HCT116 (cell line): ENCODE measurements around the gene TMEM266. TPM values are rescaled to one million over a fixed set of nuclear protein-coding genes. Genes with fewer than 3 reads are reported as not detected.

ENCODE experiments used
- ATAC-seq: fragments of 200-7000 bp; cut with Tn5 transposase; 2 replicates; pipeline ENCODE4 v1.9.1; 2020; ENCODE audit warnings: mild to moderate bottlenecking, moderate library complexity
- BruUV-seq: library from RNA; stranded (reverse); fragments of 400-500 nt; replicated peaks from 2 replicates; lab custom pipeline; 2021; lab: Mats Ljungman, UMichigan
- CTCF ChIA-PET: fragments of 300-600 bp; sonication (Branson Sonifier 250); formaldehyde crosslinking; loops from one replicate; lab custom pipeline; 2021; ENCODE audit warnings: antibody characterized with exemption; lab: Charles Lee
- POLR2A ChIA-PET: fragments of 300-600, 350-600 bp; sonication (Branson Sonifier 250); formaldehyde crosslinking; loops from one replicate; lab custom pipeline; 2021; ENCODE audit warnings: antibody characterized with exemption; lab: Charles Lee
- RAD21 ChIA-PET, 2 experiments: fragments of 300-600 bp; sonication (Branson Sonifier 250); formaldehyde crosslinking; loops; one replicate each; lab custom pipeline; 2023; ENCODE audit warnings: low total read pairs in 2 of 2; ENCODE audit not compliant: uncharacterized antibody in 2 of 2, unreplicated experiment in 2 of 2, low non-redundant PET in 1 of 2; lab: Charles Lee
- DNase-seq: peaks from one replicate; pipeline ENCODE4 v3.0.0-alpha.2; 2010; ENCODE audit warnings: low read depth, low spot score
- H2AFZ ChIP-seq: fragments of 200-600 bp; shearing (Covaris generic), sonication (generic); 2 replicates; pipeline ENCODE4 v1.6.1; 2017; ENCODE audit warnings: low read depth, mixed run types, mixed read lengths, antibody characterized with exemption, low read length; ENCODE audit not compliant: poor library complexity, severe bottlenecking
- H3K27ac ChIP-seq: 2 replicates; pipeline ENCODE4 v1.5.1; 2012; ENCODE audit warnings: low read depth, low read length
- H3K27me3 ChIP-seq: fragments of 200-600 bp; sonication (generic); 2 replicates; pipeline ENCODE4 v1.6.1; 2016; ENCODE audit warnings: mixed run types, low read length, mixed read lengths; ENCODE audit not compliant: insufficient read depth
- H3K36me3 ChIP-seq, 2 experiments: fragments of 200-500 bp in 1 of 2; fragments of 200-600 bp in 1 of 2; sonication (Bioruptor generic) in 1 of 2; sonication (generic) in 1 of 2; 2 replicates each; pipeline versions ENCODE4 v1.5.1 to v1.6.1; 2014 to 2016; ENCODE audit warnings: low read length in 2 of 2, inconsistent platforms in 1 of 2, mixed read lengths in 1 of 2, mixed run types in 1 of 2; ENCODE audit not compliant: insufficient read depth in 2 of 2, control insufficient read depth in 1 of 2
- H3K4me1 ChIP-seq, 2 experiments: fragments of 200-600 bp in 1 of 2; sonication (generic) in 1 of 2; 2 replicates each; pipeline versions ENCODE4 v1.5.1 to v1.6.1; 2012 to 2017; ENCODE audit warnings: low read length in 2 of 2, inconsistent platforms in 1 of 2, mild to moderate bottlenecking in 1 of 2, mixed read lengths in 1 of 2, mixed run types in 1 of 2, moderate library complexity in 1 of 2; ENCODE audit not compliant: insufficient read depth in 2 of 2, control insufficient read depth in 1 of 2
- H3K4me2 ChIP-seq: fragments of 200-600 bp; sonication (generic); 2 replicates; pipeline ENCODE4 v1.6.1; 2017; ENCODE audit warnings: mixed run types, low read length, mixed read lengths
- H3K4me3 ChIP-seq, 2 experiments: fragments of 200-600 bp in 1 of 2; sonication (generic) in 1 of 2; replicated peaks in 1 of 2; 2 replicates each; pipeline ENCODE4 v1.5.1; 2011 to 2016; ENCODE audit warnings: low read length in 2 of 2, control low read depth in 1 of 2, low read depth in 1 of 2, mild to moderate bottlenecking in 1 of 2, mixed read lengths in 1 of 2, mixed run types in 1 of 2
- H3K79me2 ChIP-seq: fragments of 200-600 bp; sonication (generic); 2 replicates; pipeline ENCODE4 v1.6.1; 2017; ENCODE audit warnings: mild to moderate bottlenecking, mixed run types, low read length, moderate library complexity, mixed read lengths; ENCODE audit not compliant: insufficient read depth
- H3K9ac ChIP-seq: fragments of 200-600 bp; sonication (generic); 2 replicates; pipeline ENCODE4 v1.6.1; 2016; ENCODE audit warnings: low read length, mixed read lengths
- H3K9me2 ChIP-seq: fragments of 200-600 bp; sonication (generic), shearing (Covaris generic); 2 replicates; pipeline ENCODE4 v1.6.1; 2017; ENCODE audit warnings: mixed run types, mild to moderate bottlenecking, moderate library complexity; ENCODE audit not compliant: insufficient read depth
- H3K9me3 ChIP-seq, 2 experiments: fragments of 200-500 bp in 1 of 2; fragments of 200-600 bp in 1 of 2; sonication (Bioruptor generic) in 1 of 2; sonication (generic) in 1 of 2; 2 replicates each; pipeline ENCODE4 v1.6.1; 2014 to 2017; ENCODE audit warnings: low read length in 2 of 2, mixed read lengths in 2 of 2, inconsistent platforms in 1 of 2, low read depth in 1 of 2, mild to moderate bottlenecking in 1 of 2, mixed run types in 1 of 2, moderate library complexity in 1 of 2; ENCODE audit not compliant: control insufficient read depth in 1 of 2, insufficient read depth in 1 of 2
- H4K20me1 ChIP-seq: fragments of 200-600 bp; sonication (generic), shearing (Covaris generic); 2 replicates; pipeline ENCODE4 v1.6.1; 2017; ENCODE audit warnings: mixed run types, mild to moderate bottlenecking, moderate library complexity; ENCODE audit not compliant: insufficient read depth
- CEBPB ChIP-seq: IDR thresholded peaks from 2 replicates; pipeline ENCODE4 v1.6.1; 2012; ENCODE audit warnings: low read depth
- ELF1 ChIP-seq: IDR thresholded peaks from 2 replicates; pipeline ENCODE4 v1.6.1; 2012; ENCODE audit warnings: low read depth, borderline replicate concordance
- FOSL1 ChIP-seq: IDR thresholded peaks from 2 replicates; pipeline ENCODE4 v1.6.1; 2012; ENCODE audit warnings: low read depth
- MAX ChIP-seq: IDR thresholded peaks from 2 replicates; pipeline ENCODE4 v1.6.1; 2012
- POLR2AphosphoS5 ChIP-seq: IDR thresholded peaks from 2 replicates; pipeline ENCODE4 v1.6.1; 2011; ENCODE audit warnings: mild to moderate bottlenecking, low read depth, low read length, moderate library complexity
- SRF ChIP-seq: IDR thresholded peaks from 2 replicates; pipeline ENCODE4 v1.6.1; 2012; ENCODE audit warnings: low read depth
- TCF7L2 ChIP-seq: IDR thresholded peaks from 2 replicates; pipeline ENCODE4 v1.7.0; 2011; ENCODE audit warnings: borderline replicate concordance, inconsistent platforms; ENCODE audit not compliant: insufficient read depth, insufficient read length; ENCODE audit errors: extremely low read depth
- ZFX ChIP-seq: fragments of 450-650 bp; IDR thresholded peaks from 2 replicates; pipeline ENCODE4 v1.6.1; 2017
- intact Hi-C: fragments of 100-400 bp; cut with micrococcal nuclease; formaldehyde crosslinking; loops from 2 replicates; pipeline ENCODE4 v1.10.0; 2022
- total RNA-seq: library from RNA; stranded (reverse); gene quantifications from one replicate; pipeline ENCODE4 v1.2.1, GENCODE V29; 2021; ENCODE audit not compliant: unreplicated experiment
- TF ChIP-seq, protein P1 (sequence below): IDR thresholded peaks from 2 replicates; pipeline ENCODE4 v1.6.1; 2011; ENCODE audit warnings: mild to moderate bottlenecking, low read length, moderate library complexity; ENCODE audit not compliant: insufficient replicate concordance; ENCODE audit errors: extremely low read depth

TMEM266 gene
- total RNA-seq, 1 experiment from 2014 or later: 0.91 TPM

DNA sequence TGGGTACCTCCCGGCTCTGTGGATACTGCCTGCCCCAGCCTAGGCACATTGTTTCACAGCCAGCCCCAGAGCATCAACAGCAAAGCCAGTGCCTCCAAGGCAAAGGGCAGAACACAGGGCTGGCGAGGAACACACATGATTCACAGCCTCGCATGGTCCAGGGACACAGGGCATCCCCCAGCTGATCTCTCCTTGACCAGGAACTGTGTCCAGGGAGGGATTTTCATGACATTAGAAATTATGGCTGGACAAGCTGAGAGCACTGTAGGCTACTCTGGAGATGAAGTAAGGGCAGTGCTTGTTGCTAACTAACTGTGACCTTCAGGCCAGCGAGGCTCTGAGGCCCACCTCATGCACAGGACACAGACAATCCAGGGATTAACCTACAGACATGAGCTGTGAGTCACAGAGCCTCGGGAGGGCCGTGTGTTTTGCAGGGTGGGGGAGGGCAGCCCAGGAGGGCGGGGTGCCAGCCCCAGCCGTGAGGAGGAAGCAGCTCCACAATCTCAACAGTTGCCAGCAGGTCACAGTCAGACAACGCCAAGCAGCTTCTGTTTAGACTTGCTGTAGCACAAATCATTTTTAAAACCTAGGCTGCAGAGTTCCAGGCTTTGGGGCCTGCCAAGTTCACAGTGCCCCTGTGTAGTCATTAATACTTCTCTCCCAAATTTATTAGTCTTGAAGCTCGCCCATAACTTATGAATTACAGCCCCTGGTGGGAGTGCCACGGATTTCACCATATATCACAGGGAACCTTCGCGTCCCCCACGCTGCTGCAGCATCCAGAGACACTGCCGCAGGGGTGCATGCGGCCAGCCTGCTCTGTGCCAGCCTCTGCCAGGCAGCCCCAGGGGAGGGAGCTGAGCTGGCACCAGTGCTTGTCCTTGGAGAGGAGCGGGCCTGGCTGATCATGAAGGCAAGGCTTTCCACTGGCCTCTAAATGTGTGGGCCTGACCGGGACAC is 136.8 kb downstream of the TMEM266 start:
- RAD21 ChIA-PET: interaction anchor here in 1 of 2 experiments (0.6 kb wide), 1 partner anchor 108 kb away, joined by 4 read pairs; no protein-coding TSS in a partner anchor
- peak overlapping the region in 1 of 2 experiments; percentile 29; a peak in 2 of 4 replicates for H3K4me3 ChIP-seq
- H3K27ac ChIP-seq: peak overlapping the region; percentile 62
- TF ChIP-seq TCF7L2 (no peak), POLR2AphosphoS5 (peak; percentile 44)
- TF ChIP-seq, all 23 proteins: peak for 1
- Histone ChIP-seq H3K9me2 (no peaks in the 10 kb centered on the region), H3K79me2 (no peaks in the 10 kb centered on the region), H4K20me1 (no peaks in the 10 kb centered on the region), H3K4me2 (peak overlapping the region; percentile 77), H3K9me3 (no peaks in the 10 kb centered on the region), H3K9ac (peak overlapping the region; percentile 39), H3K4me1 (peaks cover 52 to 59% of the 10 kb centered on the region in 2 experiments), H3K36me3 (no peaks in the 10 kb centered on the region), H2AFZ (no peak overlapping the region), H3K27me3 (no peaks in the 10 kb centered on the region)
- CTCF ChIA-PET: interaction anchor here (0.8 to 1.5 kb wide), 4 partner anchors 11 to 134 kb away, joined by 4 to 13 read pairs (median 4); no protein-coding TSS in a partner anchor
- ATAC-seq (peak; percentile 71), DNase-seq (peak; percentile 36)
- intact Hi-C loops: no loop called here
- POLR2A ChIA-PET: interaction anchor here (1.0 kb wide), 1 partner anchor 140 kb away, joined by 8 read pairs; the partner anchor contains the start of gene ISL2
- no TSS peak for BruUV-seq

DNA sequence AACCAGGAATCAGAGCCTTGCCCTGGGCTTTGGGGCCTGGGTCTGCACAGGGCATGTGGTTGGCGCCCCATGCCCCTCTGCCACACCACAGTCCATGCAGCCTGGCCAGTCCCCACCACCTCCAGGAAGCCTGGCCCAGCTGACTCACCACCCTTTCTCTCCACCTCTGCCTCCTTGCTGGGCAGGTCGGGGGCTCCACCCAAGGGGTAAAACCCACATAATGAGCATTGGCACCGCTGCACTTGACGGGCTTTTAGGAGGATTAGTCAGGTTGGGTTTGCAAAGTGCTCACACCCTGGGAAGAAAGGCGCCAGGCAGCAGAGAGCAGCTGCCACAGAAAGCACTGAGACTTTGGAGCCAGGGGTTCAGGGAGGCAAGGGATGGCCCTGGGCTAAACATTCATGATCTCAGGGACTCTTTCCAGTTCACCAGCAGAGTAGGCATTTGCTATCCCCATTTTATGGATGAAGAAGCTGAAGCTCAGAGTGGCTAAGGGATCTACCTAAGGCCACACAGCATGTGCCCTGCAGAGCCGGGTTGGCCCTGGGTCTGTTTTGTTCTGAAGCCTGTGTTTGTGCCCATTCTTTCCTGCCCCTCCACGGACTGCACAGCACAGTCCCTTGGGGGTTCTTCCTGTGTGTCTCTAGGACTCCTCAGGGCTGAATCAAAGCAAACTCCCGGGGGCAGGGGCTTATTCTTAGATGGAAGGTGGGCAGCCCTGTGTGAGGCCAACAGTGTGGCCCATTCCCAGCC is 138.1 kb downstream of the TMEM266 start:
- no TSS peak for BruUV-seq
- H3K27me3 ChIP-seq: no peaks in the 10 kb centered on the region
- peak; percentile 51 for DNase-seq
- ChIA-PET POLR2A (interaction anchor here (1.0 kb wide), 1 partner anchor 138 kb away, joined by 3 read pairs; the partner anchor contains the start of gene ISL2), CTCF (no interaction called here), RAD21 (no interaction called here)
- H4K20me1 ChIP-seq: no peaks in the 10 kb centered on the region
- peak; percentile 64 for ATAC-seq
- peak overlapping the region; percentile 77 for H3K4me2 ChIP-seq
- H3K9me2 ChIP-seq: no peaks in the 10 kb centered on the region
- no peak overlapping the region for H2AFZ ChIP-seq
- no peaks in the 10 kb centered on the region for H3K36me3 ChIP-seq
- intact Hi-C loops: no loop called here
- TF ChIP-seq CEBPB (no peak), POLR2AphosphoS5 (peak; percentile 49), FOSL1 (no peak), ZFX (no peak), SRF (no peak), MAX (no peak), ELF1 (no peak)
- TF ChIP-seq, protein P1, sequence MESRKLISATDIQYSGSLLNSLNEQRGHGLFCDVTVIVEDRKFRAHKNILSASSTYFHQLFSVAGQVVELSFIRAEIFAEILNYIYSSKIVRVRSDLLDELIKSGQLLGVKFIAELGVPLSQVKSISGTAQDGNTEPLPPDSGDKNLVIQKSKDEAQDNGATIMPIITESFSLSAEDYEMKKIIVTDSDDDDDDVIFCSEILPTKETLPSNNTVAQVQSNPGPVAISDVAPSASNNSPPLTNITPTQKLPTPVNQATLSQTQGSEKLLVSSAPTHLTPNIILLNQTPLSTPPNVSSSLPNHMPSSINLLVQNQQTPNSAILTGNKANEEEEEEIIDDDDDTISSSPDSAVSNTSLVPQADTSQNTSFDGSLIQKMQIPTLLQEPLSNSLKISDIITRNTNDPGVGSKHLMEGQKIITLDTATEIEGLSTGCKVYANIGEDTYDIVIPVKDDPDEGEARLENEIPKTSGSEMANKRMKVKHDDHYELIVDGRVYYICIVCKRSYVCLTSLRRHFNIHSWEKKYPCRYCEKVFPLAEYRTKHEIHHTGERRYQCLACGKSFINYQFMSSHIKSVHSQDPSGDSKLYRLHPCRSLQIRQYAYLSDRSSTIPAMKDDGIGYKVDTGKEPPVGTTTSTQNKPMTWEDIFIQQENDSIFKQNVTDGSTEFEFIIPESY: no peak
- no peaks in the 10 kb centered on the region for H3K79me2 ChIP-seq
- H3K27ac ChIP-seq: peak overlapping the region; percentile 62
- H3K4me3 ChIP-seq: 0 out of 4 replicates have a peak overlapping the region, but pooled peaks of 1 of the 2 experiments have one; percentile 16
- no peaks in the 10 kb centered on the region for H3K9me3 ChIP-seq
- H3K9ac ChIP-seq: peak overlapping the region; percentile 39; the same call in 1 of the 2 replicates
- H3K4me1 ChIP-seq: peaks cover 52 to 59% of the 10 kb centered on the region in 2 experiments
